ENCODE results near the gene PCCA.

PCCA gene

GRCh38 chr13:100340865-100341264 is 252.0 kb downstream of the PCCA start:
- Histone ChIP-seq H3K36me3 (no peaks in the 10 kb centered on the region), H3K9me3 (no peaks in the 10 kb centered on the region), H3K27me3 (no peaks in the 10 kb centered on the region), H3K27ac (no peak overlapping the region), H3K4me3 (ENCODE audit: low read depth in 1 of 2, low read length in 1 of 2) (no peak overlapping the region), H3K4me1 (ENCODE audit: control insufficient read depth in 1 of 2, insufficient read depth in 1 of 2, low read depth in 1 of 2, low read length in 1 of 2) (peaks cover 6 to 10% of the 10 kb centered on the region in 2 experiments)
- no peak for TF ChIP-seq CTCF (IDR thresholded peaks at IDR 0.05)

- TF ChIP-seq CTCF (IDR thresholded peaks at IDR 0.05): no peak
- Histone ChIP-seq H3K27me3 (no peaks in the 10 kb centered on the region), H3K4me1 (ENCODE audit: control insufficient read depth in 1 of 2, insufficient read depth in 1 of 2, low read depth in 1 of 2, low read length in 1 of 2) (peaks cover 6 to 10% of the 10 kb centered on the region in 2 experiments), H3K9me3 (no peaks in the 10 kb centered on the region), H3K27ac (no peak overlapping the region), H3K36me3 (no peaks in the 10 kb centered on the region), H3K4me3 (ENCODE audit: low read depth in 1 of 2, low read length in 1 of 2) (no peak overlapping the region)
Measured at GRCh38 chr13:100341327-100341726, 252.4 kb downstream of the PCCA start.

- H3K4me1 ChIP-seq (ENCODE audit: control insufficient read depth in 1 of 2, insufficient read depth in 1 of 2, low read depth in 1 of 2, low read length in 1 of 2): no peaks in the 10 kb centered on the region
- no peak for TF ChIP-seq CTCF (IDR thresholded peaks at IDR 0.05)
- no peak overlapping the region for H3K27ac ChIP-seq
- H3K9me3 ChIP-seq: no peaks in the 10 kb centered on the region
- no peaks in the 10 kb centered on the region for H3K36me3 ChIP-seq
- H3K27me3 ChIP-seq: no peaks in the 10 kb centered on the region
- no peak overlapping the region for H3K4me3 ChIP-seq (ENCODE audit: low read depth in 1 of 2, low read length in 1 of 2)
Measured at GRCh38 chr13:100344544-100344943, 255.7 kb downstream of the PCCA start.

GRCh38 chr13:100347968-100348367 is 259.1 kb downstream of the PCCA start:
- Histone ChIP-seq H3K27ac (no peak overlapping the region), H3K27me3 (no peaks in the 10 kb centered on the region), H3K4me1 (ENCODE audit: control insufficient read depth in 1 of 2, insufficient read depth in 1 of 2, low read depth in 1 of 2, low read length in 1 of 2) (no peaks in the 10 kb centered on the region), H3K36me3 (no peaks in the 10 kb centered on the region), H3K4me3 (ENCODE audit: low read depth in 1 of 2, low read length in 1 of 2) (no peak overlapping the region), H3K9me3 (no peaks in the 10 kb centered on the region)
- TF ChIP-seq CTCF (IDR thresholded peaks at IDR 0.05): no peak

- TF ChIP-seq CTCF (IDR thresholded peaks at IDR 0.05): no peak
- H3K36me3 ChIP-seq: no peaks in the 10 kb centered on the region
- no peak overlapping the region for H3K27ac ChIP-seq
- no peaks in the 10 kb centered on the region for H3K4me1 ChIP-seq (ENCODE audit: control insufficient read depth in 1 of 2, insufficient read depth in 1 of 2, low read depth in 1 of 2, low read length in 1 of 2)
- H3K4me3 ChIP-seq (ENCODE audit: low read depth in 1 of 2, low read length in 1 of 2): no peak overlapping the region
- H3K9me3 ChIP-seq: no peaks in the 10 kb centered on the region
- H3K27me3 ChIP-seq: no peaks in the 10 kb centered on the region
Measured at GRCh38 chr13:100349594-100349993, 260.7 kb downstream of the PCCA start.

GRCh38 chr13:100350601-100351000 is 261.7 kb downstream of the PCCA start:
- no peaks in the 10 kb centered on the region for H3K36me3 ChIP-seq
- H3K4me1 ChIP-seq (ENCODE audit: control insufficient read depth in 1 of 2, insufficient read depth in 1 of 2, low read depth in 1 of 2, low read length in 1 of 2): no peaks in the 10 kb centered on the region
- no peak for TF ChIP-seq CTCF (IDR thresholded peaks at IDR 0.05)
- no peaks in the 10 kb centered on the region for H3K9me3 ChIP-seq
- H3K4me3 ChIP-seq (ENCODE audit: low read depth in 1 of 2, low read length in 1 of 2): no peak overlapping the region
- H3K27me3 ChIP-seq: no peaks in the 10 kb centered on the region
- H3K27ac ChIP-seq: no peak overlapping the region
